ENCODE results near the gene NPR1. TPM values are rescaled to one million over a fixed set of nuclear protein-coding genes. Genes with fewer than 3 reads are reported as not detected.
A peak's percentile ranks its signal among the peaks of the same experiment; 100 is the strongest.

The NPR1 gene
- total and polyA plus RNA-seq, 2 donors (not counting 3 experiments of a cell fraction or from before 2014, with no cell fraction given), result 9.8 to 13.3 TPM

DNA sequence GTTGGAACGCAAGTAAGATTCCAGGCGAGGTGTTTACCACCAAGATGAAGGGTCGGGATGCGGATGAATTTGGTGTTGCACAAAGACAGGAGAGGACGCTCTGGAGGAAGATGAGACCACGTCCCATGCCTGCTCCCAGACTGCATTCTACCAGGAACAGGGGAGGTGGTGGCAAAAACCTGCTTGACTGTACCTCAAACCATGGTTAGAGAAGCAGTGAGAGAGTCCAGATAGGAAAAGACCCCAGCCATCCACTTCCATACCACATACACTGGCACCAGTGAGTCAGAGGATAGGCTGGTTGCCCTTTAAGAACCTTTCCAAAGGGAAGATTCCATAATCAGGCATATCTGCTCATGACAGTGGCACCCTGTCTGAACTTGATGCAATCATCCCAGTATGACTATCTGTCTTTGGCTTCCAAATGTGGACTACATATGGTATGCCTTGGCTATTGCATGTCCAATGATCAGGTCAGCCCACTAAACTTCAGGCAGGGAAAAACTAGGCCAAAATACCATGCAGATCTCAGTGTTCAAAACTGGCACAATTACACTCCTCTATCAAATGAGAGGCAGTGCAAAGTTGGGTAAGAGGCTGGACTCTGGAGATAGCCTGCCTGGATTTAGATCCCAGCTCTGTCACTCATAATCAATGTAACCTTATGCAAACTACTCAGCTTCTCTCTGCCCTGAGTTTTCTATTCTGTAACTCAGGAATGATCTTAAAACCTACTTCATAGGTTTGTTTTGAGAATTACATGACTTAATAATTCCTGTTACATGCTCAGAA is 20.6 kb downstream of the NPR1 start:
- intact Hi-C loops (cut with micrococcal nuclease), result loop anchor here (1.0 to 5.0 kb wide), 7 partner anchors 20 to 573 kb away; partner anchors contain the start of genes HAX1 and RPS27
- Histone ChIP-seq H3K4me2 (ENCODE audit: insufficient read depth, low read length) (peak overlapping the region; percentile 45), H3K36me3 (ENCODE audit: control insufficient read depth in 2 of 2, extremely low read depth in 1 of 2, insufficient read depth in 2 of 2, low read length in 2 of 2) (no peaks in the 10 kb centered on the region), H3K27ac (ENCODE audit: insufficient read depth, low read depth, low read length) (peak overlapping the region; percentile 90), H3K9ac (replicated peaks; ENCODE audit: extremely low read depth, insufficient read depth, low read length) (peak overlapping the region; percentile 75), H3K9me3 (replicated peaks; ENCODE audit: control insufficient read depth, insufficient read depth, low read length) (no peaks in the 10 kb centered on the region), H3K4me1 (ENCODE audit: control insufficient read depth, extremely low read depth, insufficient read depth, low read length) (peaks cover 26% of the 10 kb centered on the region), H2AFZ (ENCODE audit: low read depth, low read length) (peak overlapping the region; percentile 68), H3K4me3 (replicated peaks in 1 of 3; ENCODE audit: insufficient read depth in 1 of 3, low read depth in 1 of 3, low read length in 3 of 3) (no peak overlapping the region), H3K27me3 (ENCODE audit: control insufficient read depth in 2 of 2, insufficient read depth in 2 of 2, low read length in 2 of 2) (no peaks in the 10 kb centered on the region), H3K79me2 (ENCODE audit: control insufficient read depth, insufficient read depth, low read length) (no peaks in the 10 kb centered on the region), H4K20me1 (replicated peaks; ENCODE audit: control insufficient read depth, extremely low read depth, insufficient read depth, low read length) (no peaks in the 10 kb centered on the region), H3K9me1 (replicated peaks; ENCODE audit: control insufficient read depth, extremely low read depth, insufficient read depth, low read length) (no peaks in the 10 kb centered on the region)
- FAIRE-seq (peak; percentile 40), DNase-seq (ENCODE audit: low read depth, low spot score) (peak; percentile 22)
- TF ChIP-seq, protein P1, sequence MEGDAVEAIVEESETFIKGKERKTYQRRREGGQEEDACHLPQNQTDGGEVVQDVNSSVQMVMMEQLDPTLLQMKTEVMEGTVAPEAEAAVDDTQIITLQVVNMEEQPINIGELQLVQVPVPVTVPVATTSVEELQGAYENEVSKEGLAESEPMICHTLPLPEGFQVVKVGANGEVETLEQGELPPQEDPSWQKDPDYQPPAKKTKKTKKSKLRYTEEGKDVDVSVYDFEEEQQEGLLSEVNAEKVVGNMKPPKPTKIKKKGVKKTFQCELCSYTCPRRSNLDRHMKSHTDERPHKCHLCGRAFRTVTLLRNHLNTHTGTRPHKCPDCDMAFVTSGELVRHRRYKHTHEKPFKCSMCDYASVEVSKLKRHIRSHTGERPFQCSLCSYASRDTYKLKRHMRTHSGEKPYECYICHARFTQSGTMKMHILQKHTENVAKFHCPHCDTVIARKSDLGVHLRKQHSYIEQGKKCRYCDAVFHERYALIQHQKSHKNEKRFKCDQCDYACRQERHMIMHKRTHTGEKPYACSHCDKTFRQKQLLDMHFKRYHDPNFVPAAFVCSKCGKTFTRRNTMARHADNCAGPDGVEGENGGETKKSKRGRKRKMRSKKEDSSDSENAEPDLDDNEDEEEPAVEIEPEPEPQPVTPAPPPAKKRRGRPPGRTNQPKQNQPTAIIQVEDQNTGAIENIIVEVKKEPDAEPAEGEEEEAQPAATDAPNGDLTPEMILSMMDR (IDR thresholded peaks at IDR 0.05; ENCODE audit: extremely low read depth in 1 of 2, insufficient read depth in 1 of 2, low read depth in 1 of 2, low read length in 2 of 2), result no peak
- TF ChIP-seq MYC (IDR thresholded peaks at IDR 0.05; ENCODE audit: low read depth, low read length) (no peak), POLR2AphosphoS5 (IDR thresholded peaks at IDR 0.05; ENCODE audit: insufficient read depth, low read depth, low read length) (no peak), EZH2 (IDR thresholded peaks at IDR 0.05; ENCODE audit: borderline replicate concordance, low read depth, low read length, severe bottlenecking) (no peak), FOS (IDR thresholded peaks at IDR 0.05; ENCODE audit: borderline replicate concordance, insufficient read depth, low read length) (no peak), GATA2 (IDR thresholded peaks at IDR 0.05; ENCODE audit: insufficient read depth, insufficient read length, low read depth, low read length) (no peak), POLR2A (IDR thresholded peaks at IDR 0.05; ENCODE audit: low read depth, low read length) (no peak), JUN (IDR thresholded peaks at IDR 0.05; ENCODE audit: borderline replicate concordance, insufficient read depth, insufficient read length, low read depth) (no peak)
- TF ChIP-seq, protein P2, sequence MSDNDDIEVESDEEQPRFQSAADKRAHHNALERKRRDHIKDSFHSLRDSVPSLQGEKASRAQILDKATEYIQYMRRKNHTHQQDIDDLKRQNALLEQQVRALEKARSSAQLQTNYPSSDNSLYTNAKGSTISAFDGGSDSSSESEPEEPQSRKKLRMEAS (IDR thresholded peaks at IDR 0.05; ENCODE audit: insufficient read depth, insufficient read length), result no peak
- ChIA-PET POLR2A (no interaction called here), CTCF (interaction anchor here (0.8 to 1.7 kb wide), 8 partner anchors 12 to 287 kb away, joined by 3 to 20 read pairs (median 5); partner anchors contain the start of genes NPR1 and RAB13)
- BruUV-seq (replicated peaks), result no TSS peak
- dilution Hi-C loops (cut with MboI; ENCODE audit: extremely low pct_ligation_motif_present, low sequenced_read_pairs), result no loop called here
